ENCODE results near the gene ZSCAN2.
"Not testable (repeated sequence)": the region's sequence is repeated elsewhere in the genome, so short reads cannot be mapped to it uniquely, and the experiment has no call there.

ZSCAN2 gene

DNA sequence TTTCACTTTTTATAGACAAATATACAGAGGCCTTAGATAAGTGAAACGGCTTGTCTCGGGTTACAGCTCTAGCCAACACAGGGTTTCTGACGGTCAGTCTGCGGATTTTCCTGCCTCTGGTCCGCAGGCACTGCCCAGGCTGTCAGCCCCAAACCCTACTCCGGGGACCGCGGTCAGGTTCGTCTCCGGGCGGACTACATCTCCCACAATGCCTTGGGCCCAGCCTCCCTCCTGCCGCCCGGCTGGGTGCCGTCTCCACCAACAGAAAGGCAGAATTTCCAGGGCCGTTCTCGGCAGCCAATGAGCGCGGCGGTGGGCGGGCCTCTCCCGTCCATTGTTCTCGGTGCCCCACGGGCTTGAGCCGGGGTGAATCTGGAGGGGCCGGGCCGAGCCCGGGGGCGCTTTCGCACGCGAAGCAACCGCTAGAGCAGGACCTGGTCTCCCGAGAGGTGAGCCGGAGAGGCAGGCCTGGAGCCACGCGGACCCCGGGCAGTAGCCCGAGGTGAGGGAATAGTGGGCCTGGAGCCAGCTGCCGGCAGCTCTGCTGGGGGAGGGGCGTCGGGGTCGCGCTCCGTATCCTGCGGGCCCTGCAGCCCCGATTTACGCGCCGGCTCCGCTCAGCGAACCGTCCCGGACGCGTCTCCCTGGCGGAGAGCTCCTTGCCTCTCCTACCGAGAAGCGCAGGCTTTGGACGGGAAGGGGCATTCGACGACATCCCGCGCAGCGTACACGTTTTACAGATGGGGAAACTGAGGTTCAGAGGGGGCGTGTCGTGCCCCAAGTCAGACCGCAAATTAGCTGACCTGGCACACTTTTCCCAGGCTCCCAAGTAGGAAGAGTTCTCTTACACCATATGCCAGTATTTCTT, at the start of gene ZSCAN2:
Gene ZSCAN2, plus strand, starts transcription at position 323 of the 868 bp plus-strand sequence. CDS start 2,919 bp downstream, outside the sequence.
- DNase-seq (ENCODE audit: low read depth), result peak; percentile 91

DNA sequence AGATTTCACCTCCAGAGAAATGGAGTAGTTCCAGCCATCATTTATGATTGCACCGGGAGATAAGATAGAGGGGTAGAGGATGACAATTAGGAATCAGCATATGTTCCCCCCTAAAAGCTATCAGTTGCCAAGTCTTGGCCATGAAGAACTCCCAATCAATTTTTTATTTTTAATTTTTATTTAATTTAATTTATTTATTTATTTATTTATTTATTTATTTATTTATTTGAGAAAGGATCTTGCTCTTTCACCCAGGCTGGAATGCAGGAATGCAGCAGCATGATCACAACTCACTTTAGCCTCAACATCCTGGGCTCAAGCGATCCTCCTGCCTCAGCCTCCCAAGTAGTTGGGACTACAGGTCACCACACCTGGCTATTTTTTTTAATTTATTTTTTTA, 49.2 kb upstream of the ZSCAN2 start:
- DNase-seq (ENCODE audit: low read depth), result not testable (repeated sequence)

DNA sequence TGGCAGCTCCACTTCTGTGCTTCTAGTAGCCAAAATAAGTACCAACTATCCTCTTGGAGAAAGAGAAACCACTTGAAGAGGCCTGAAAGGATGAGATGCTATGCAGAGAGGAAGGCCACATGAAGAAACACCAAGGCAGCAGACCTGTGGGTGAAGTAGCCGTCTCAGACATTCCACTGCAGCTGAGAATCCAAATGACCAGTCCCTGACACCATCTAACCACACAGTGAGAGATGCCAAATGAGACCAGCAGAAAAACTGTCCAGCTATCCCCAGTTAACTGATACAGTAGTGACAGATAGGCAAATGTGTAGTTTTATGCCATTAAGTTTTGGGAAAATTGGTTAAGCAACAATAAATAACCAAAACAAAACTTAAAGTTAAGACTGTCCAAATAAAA, 47.9 kb upstream of the ZSCAN2 start:
- peak; percentile 10 for DNase-seq (ENCODE audit: low read depth)

- DNase-seq (ENCODE audit: low read depth), result not testable (repeated sequence)
These were observed 44.1 kb upstream of the ZSCAN2 start for GRCh38 chr15:84556690-84557089.

GRCh38 chr15:84568021-84568420, 32.8 kb upstream of the ZSCAN2 start:
- not testable (repeated sequence) for DNase-seq (ENCODE audit: low read depth)

DNA sequence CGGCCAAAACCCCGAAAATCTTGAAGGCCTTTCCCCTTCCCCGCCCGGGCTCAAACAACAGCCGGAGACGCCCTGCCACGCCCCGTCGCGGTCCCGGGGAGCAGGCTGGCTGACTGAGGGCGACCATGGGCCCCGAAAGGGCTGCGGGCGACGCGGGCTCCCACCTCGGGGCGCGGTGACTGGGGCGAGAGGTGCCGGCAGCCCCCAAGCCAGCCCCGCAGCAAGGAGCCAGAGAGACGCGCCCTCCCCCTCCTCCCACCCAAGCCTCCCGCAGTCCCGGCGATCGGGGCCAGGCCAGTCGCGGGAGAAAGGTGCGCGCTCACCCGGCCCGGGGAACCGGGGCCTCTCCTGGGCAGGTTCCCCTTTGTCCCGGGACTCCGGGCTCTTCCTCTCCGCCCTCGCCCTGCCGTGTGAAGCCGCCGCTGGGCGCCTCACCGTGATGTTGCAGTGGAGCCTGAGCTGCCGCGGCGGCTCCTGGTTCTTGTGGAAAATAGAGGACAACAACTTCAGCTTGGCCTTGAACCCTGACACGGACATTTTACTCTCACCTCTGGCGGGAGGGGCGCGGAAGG, 30.6 kb upstream of the ZSCAN2 start:
- DNase-seq (ENCODE audit: low read depth), result no peak

DNA sequence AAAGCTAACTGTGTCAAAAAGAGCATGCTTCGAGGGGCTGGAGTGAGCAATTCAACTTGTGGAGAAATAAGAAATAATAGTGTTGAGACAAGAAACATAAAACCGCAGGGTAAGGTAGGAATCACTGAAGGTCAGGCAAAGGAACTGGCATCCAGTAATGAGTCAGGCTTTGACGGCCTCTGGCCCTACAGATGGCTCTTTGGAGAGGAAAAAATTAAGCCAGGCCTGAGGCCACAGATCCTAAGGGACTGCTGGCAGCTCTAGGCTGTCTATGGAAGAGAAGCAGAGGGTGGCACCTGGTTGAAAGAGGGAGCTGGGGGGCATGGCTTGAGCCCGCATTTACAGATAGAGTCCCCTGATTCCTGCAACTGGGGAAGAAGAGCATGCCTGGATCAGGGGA, 28.6 kb upstream of the ZSCAN2 start:
- no peak for DNase-seq (ENCODE audit: low read depth)

- no peak for DNase-seq (ENCODE audit: low read depth)
These were observed 25.3 kb upstream of the ZSCAN2 start for GRCh38 chr15:84575493-84575892.

- DNase-seq (ENCODE audit: low read depth), result not testable (repeated sequence)
These were observed 22.9 kb upstream of the ZSCAN2 start for GRCh38 chr15:84577891-84578290.

DNA sequence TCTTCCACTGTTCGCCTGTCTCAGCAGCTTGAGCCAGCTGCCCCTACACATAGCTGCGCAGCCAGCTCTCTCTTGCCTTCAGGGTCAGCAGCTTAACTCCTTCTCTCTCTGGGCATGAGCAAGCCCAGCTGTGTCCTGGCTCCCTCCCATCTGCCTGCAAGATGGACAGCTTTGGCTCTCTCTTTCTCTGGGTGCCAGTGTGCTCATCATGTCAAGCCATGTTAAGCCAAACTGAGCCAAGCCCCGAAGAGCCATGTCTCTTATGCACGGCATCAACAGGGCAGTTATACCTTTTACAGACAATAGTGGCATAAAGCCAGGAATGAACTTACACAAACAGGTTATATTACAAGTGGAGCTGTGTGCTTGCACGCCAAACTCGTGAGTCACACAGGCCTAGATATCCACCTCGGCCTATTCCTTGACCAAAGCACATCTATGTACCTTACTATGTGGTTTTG, 21.5 kb upstream of the ZSCAN2 start:
- not testable (repeated sequence) for DNase-seq (ENCODE audit: low read depth)

- DNase-seq (ENCODE audit: low read depth), result not testable (repeated sequence)
These were observed 19.0 kb upstream of the ZSCAN2 start for GRCh38 chr15:84581676-84582428.

- DNase-seq (ENCODE audit: low read depth), result no peak
These were observed 18.1 kb upstream of the ZSCAN2 start for GRCh38 chr15:84582583-84583157.

GRCh38 chr15:84583921-84584320, 16.9 kb upstream of the ZSCAN2 start:
- DNase-seq (ENCODE audit: low read depth), result not testable (repeated sequence)

DNA sequence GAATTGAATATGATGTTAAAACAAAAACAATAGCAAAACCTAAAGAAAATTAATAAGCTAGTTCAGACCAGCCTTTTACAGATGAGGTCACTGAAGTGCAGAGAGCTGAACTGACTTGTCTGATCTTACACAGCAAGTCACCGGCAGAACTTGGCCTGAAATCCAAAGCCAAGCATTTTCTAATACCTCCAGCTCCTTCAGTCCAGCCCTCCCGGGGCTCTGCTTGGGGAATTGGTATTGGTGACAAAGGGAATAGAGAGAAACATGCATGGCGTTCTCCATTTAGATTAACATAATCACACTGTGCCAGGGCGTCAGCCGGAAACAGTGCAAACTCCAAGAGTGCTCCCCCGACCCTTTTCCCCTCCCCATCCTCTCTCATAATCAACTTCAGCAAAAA, 14.1 kb upstream of the ZSCAN2 start:
- no peak for DNase-seq (ENCODE audit: low read depth)

- peak; percentile 50 for DNase-seq (ENCODE audit: low read depth)
These were observed 12.5 kb upstream of the ZSCAN2 start for GRCh38 chr15:84588053-84588874.

GRCh38 chr15:84590406-84590805, 10.4 kb upstream of the ZSCAN2 start:
- DNase-seq (ENCODE audit: low read depth), result no peak

GRCh38 chr15:84591815-84592214, 9.0 kb upstream of the ZSCAN2 start:
- no peak for DNase-seq (ENCODE audit: low read depth)

- DNase-seq (ENCODE audit: low read depth), result no peak
These were observed 6.1 kb upstream of the ZSCAN2 start for GRCh38 chr15:84594617-84595290.

- no peak for DNase-seq (ENCODE audit: low read depth)
These were observed 5.1 kb upstream of the ZSCAN2 start for GRCh38 chr15:84595660-84596059.

- DNase-seq (ENCODE audit: low read depth), result no peak
These were observed 3.5 kb upstream of the ZSCAN2 start for GRCh38 chr15:84597296-84597695.

DNA sequence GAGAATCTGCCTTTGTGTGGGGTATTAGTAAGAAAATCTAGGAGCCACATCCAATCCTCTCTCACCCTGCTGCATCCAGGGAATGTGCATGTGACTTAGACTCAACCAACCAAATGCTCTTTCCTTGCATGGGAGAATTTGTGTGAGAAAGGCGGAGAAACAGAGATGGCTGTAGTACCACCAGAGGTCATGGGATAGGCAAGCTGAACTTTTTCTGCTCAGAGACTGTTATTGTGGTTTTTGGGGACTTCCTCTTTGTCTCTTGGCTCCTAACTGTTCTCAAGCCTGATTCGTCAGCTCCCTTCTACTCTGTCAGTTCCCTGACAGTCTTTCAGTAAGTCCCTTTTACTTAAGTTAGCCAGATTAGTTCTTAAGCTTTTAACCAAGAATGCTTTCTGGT, 2.6 kb upstream of the ZSCAN2 start:
- DNase-seq (ENCODE audit: low read depth), result peak; percentile 51
